ENCODE data around the gene DVL1. TPM values are rescaled to one million over a fixed set of nuclear protein-coding genes. Genes with fewer than 3 reads are reported as not detected.

Gene DVL1
- total RNA-seq, 2 donors from 2014 or later: 66.2 to 101 TPM

GRCh38 chr1:1294250-1294890, 54.8 kb downstream of the DVL1 start:
- Histone ChIP-seq H3K4me1 (ENCODE audit: control insufficient read depth in 1 of 2, low read depth in 2 of 2) (peaks cover 0 to 15% of the 10 kb centered on the region in 2 donors), H3K27ac (no peak overlapping the region), H3K4me3 (no peak overlapping the region), H3K27me3 (replicated peaks; ENCODE audit: insufficient read depth) (no peaks in the 10 kb centered on the region), H3K9me3 (no peaks in the 10 kb centered on the region), H3K36me3 (no peaks in the 10 kb centered on the region)
- DNase-seq (ENCODE audit: low spot score) (no peak), ATAC-seq (ENCODE audit: insufficient number of reproducible peaks, low FRiP score, low read depth) (no peak)
- TF ChIP-seq CTCF (IDR thresholded peaks at IDR 0.05): no peak

- Histone ChIP-seq H3K9me3 (no peaks in the 10 kb centered on the region), H3K27me3 (replicated peaks; ENCODE audit: insufficient read depth) (no peaks in the 10 kb centered on the region), H3K4me1 (ENCODE audit: control insufficient read depth in 1 of 2, low read depth in 2 of 2) (peaks cover 0 to 15% of the 10 kb centered on the region in 2 donors), H3K4me3 (no peak overlapping the region), H3K36me3 (no peaks in the 10 kb centered on the region), H3K27ac (no peak overlapping the region)
- TF ChIP-seq CTCF (IDR thresholded peaks at IDR 0.05): no peak
- ATAC-seq (ENCODE audit: insufficient number of reproducible peaks, low FRiP score, low read depth): no peak
- no peak for DNase-seq (ENCODE audit: low spot score)
These were observed 55.7 kb downstream of the DVL1 start for GRCh38 chr1:1293263-1294249.

GRCh38 chr1:1292851-1293250, 56.4 kb downstream of the DVL1 start:
- no peak for DNase-seq (ENCODE audit: low spot score)
- H3K4me1 ChIP-seq (ENCODE audit: control insufficient read depth in 1 of 2, low read depth in 2 of 2): peaks cover 0 to 15% of the 10 kb centered on the region in 2 donors
- H3K36me3 ChIP-seq: no peaks in the 10 kb centered on the region
- no peaks in the 10 kb centered on the region for H3K9me3 ChIP-seq
- no peak for TF ChIP-seq CTCF (IDR thresholded peaks at IDR 0.05)
- no peaks in the 10 kb centered on the region for H3K27me3 ChIP-seq (replicated peaks; ENCODE audit: insufficient read depth)
- no peak for ATAC-seq (ENCODE audit: insufficient number of reproducible peaks, low FRiP score, low read depth)
- H3K4me3 ChIP-seq: no peak overlapping the region
- no peak overlapping the region for H3K27ac ChIP-seq

GRCh38 chr1:1292442-1292779, 56.8 kb downstream of the DVL1 start:
- Histone ChIP-seq H3K4me1 (ENCODE audit: control insufficient read depth in 1 of 2, low read depth in 2 of 2) (peaks cover 0 to 15% of the 10 kb centered on the region in 2 donors), H3K36me3 (no peaks in the 10 kb centered on the region)
- ATAC-seq (ENCODE audit: insufficient number of reproducible peaks, low FRiP score, low read depth): no peak

More at GRCh38 chr1:1292442-1292779, 56.8 kb downstream of the DVL1 start:
- H3K4me3 ChIP-seq: no peak overlapping the region
- H3K27ac ChIP-seq: no peak overlapping the region
- no peak for TF ChIP-seq CTCF (IDR thresholded peaks at IDR 0.05)
- H3K9me3 ChIP-seq: no peaks in the 10 kb centered on the region
- H3K27me3 ChIP-seq (replicated peaks; ENCODE audit: insufficient read depth): no peaks in the 10 kb centered on the region
- DNase-seq (ENCODE audit: low spot score): no peak
